GM12891 (cell line): ENCODE data around the gene PLS1.

Source experiments
- POLR2A ChIP-seq: IDR thresholded peaks from 2 replicates; pipeline ENCODE4 v1.6.1; 2011; ENCODE audit warnings: low read depth, low read length, control low read depth
- SPI1 ChIP-seq: IDR thresholded peaks from 2 replicates; pipeline ENCODE4 v1.6.1; 2011; ENCODE audit warnings: low read depth, low read length, control low read depth

GRCh38 chr3:142670120-142670519 is 73.9 kb downstream of the PLS1 start:
- TF ChIP-seq POLR2A (no peak), SPI1 (no peak)
